H7 (cell line): Measurements from ENCODE around the gene OR7G1. TPM values are rescaled to one million over a fixed set of nuclear protein-coding genes. Genes with fewer than 3 reads are reported as not detected.

ENCODE experiments used
- total RNA-seq: library from RNA; depleted of rRNA; stranded (reverse); fragments of >200 nt; shearing (Covaris generic); gene quantifications from 2 replicates; pipeline ENCODE4 v1.2.3, GENCODE V29; 2014; rRNA removed

The OR7G1 gene
- total RNA-seq, 1 experiment from 2014 or later: not detected

Other genes with a start within 250 kb of the OR7G1 start
- gene MUC16, start 105.4 kb downstream of the OR7G1 start, total RNA-seq: not detected in 2 replicates
- not detected in 2 replicates for gene OR1M1, start 28.7 kb downstream of the OR7G1 start, total RNA-seq
- gene OR7G2, start 8.3 kb downstream of the OR7G1 start, total RNA-seq: not detected in 2 replicates
- gene OR7G3, start 11.2 kb upstream of the OR7G1 start, total RNA-seq: not detected in 2 replicates
- 19.9 and 26.0 TPM in 2 replicates for gene ZNF317, start 24.6 kb upstream of the OR7G1 start, total RNA-seq
- gene OR7D2, start 63.2 kb upstream of the OR7G1 start, total RNA-seq: not detected in 2 replicates
- not detected in 2 replicates for gene OR7D4, start 103.8 kb upstream of the OR7G1 start, total RNA-seq
- gene OR7E24, start 135.2 kb upstream of the OR7G1 start, total RNA-seq: not detected in 2 replicates
- gene ZNF699, start 194.1 kb upstream of the OR7G1 start, total RNA-seq: 3.6 and 4.7 TPM in 2 replicates
- 6.1 and 15.1 TPM in 2 replicates for gene ZNF559, start 208.4 kb upstream of the OR7G1 start, total RNA-seq
- 1.00 and 1.4 TPM in 2 replicates for gene ZNF177, start 247.2 kb upstream of the OR7G1 start, total RNA-seq